ENCODE data around the gene POLR2J. TPM values are rescaled to one million over a fixed set of nuclear protein-coding genes. Genes with fewer than 3 reads are reported as not detected.
"Not testable (repeated sequence)": the region's sequence is repeated elsewhere in the genome, so short reads cannot be mapped to it uniquely, and the experiment has no call there.

Gene POLR2J
- total RNA-seq, result 10 to 100 TPM; 15.4 to 26.6 (median 18.3) TPM

GRCh38 chr7:102478314-102479208 is at the start of gene POLR2J:
POLR2J (minus strand) TSS chr7:102478922; CDS start chr7:102478860, 62 bp downstream.
- DNase-seq (ENCODE audit: low spot score) (peak; percentile 69), ATAC-seq (ENCODE audit: low FRiP score) (peak; percentile 90)

- ATAC-seq (ENCODE audit: low FRiP score), result not testable (repeated sequence)
Observed at GRCh38 chr7:102527822-102528793, 49.4 kb upstream of the POLR2J start.

GRCh38 chr7:102527182-102527581 is 48.5 kb upstream of the POLR2J start:
- DNase-seq (ENCODE audit: low spot score); ATAC-seq (ENCODE audit: low FRiP score): not testable (repeated sequence)

More at GRCh38 chr7:102527822-102528793, 49.4 kb upstream of the POLR2J start:
- DNase-seq (ENCODE audit: low spot score), result not testable (repeated sequence)

- not testable (repeated sequence) for DNase-seq (ENCODE audit: low spot score); ATAC-seq (ENCODE audit: low FRiP score)
Observed at GRCh38 chr7:102524803-102525202, 46.1 kb upstream of the POLR2J start.

GRCh38 chr7:102520797-102521196 is 42.1 kb upstream of the POLR2J start:
- not testable (repeated sequence) for ATAC-seq (ENCODE audit: low FRiP score); DNase-seq (ENCODE audit: low spot score)

- ATAC-seq (ENCODE audit: low FRiP score), result peak; percentile 92
- not testable (repeated sequence) for DNase-seq (ENCODE audit: low spot score)
Observed at GRCh38 chr7:102517550-102518147, 38.9 kb upstream of the POLR2J start, which contains the start of gene RASA4B. RASA4B (minus strand) TSS chr7:102517777; CDS start chr7:102517710, 67 bp downstream.

- ATAC-seq (ENCODE audit: low FRiP score); DNase-seq (ENCODE audit: low spot score): not testable (repeated sequence)
Observed at GRCh38 chr7:102516951-102517350, 38.2 kb upstream of the POLR2J start.

- DNase-seq (ENCODE audit: low spot score); ATAC-seq (ENCODE audit: low FRiP score): not testable (repeated sequence)
Observed at GRCh38 chr7:102515889-102516288, 37.2 kb upstream of the POLR2J start.

- not testable (repeated sequence) for ATAC-seq (ENCODE audit: low FRiP score); DNase-seq (ENCODE audit: low spot score)
Observed at GRCh38 chr7:102514881-102515721, 36.4 kb upstream of the POLR2J start.

- DNase-seq (ENCODE audit: low spot score) (peak; percentile 17), ATAC-seq (ENCODE audit: low FRiP score) (peak; percentile 12)
Observed at GRCh38 chr7:102512642-102513221, 34.0 kb upstream of the POLR2J start.

GRCh38 chr7:102511860-102512522 is 33.3 kb upstream of the POLR2J start:
- ATAC-seq (ENCODE audit: low FRiP score), result peak; percentile 71
- DNase-seq (ENCODE audit: low spot score), result not testable (repeated sequence)

- not testable (repeated sequence) for ATAC-seq (ENCODE audit: low FRiP score); DNase-seq (ENCODE audit: low spot score)
Observed at GRCh38 chr7:102510575-102510974, 31.9 kb upstream of the POLR2J start.

- DNase-seq (ENCODE audit: low spot score), result peak; percentile 20
- ATAC-seq (ENCODE audit: low FRiP score), result not testable (repeated sequence)
Observed at GRCh38 chr7:102507410-102508088, 28.8 kb upstream of the POLR2J start.

- DNase-seq (ENCODE audit: low spot score), result not testable (repeated sequence)
- ATAC-seq (ENCODE audit: low FRiP score), result peak; percentile 61
Observed at GRCh38 chr7:102505298-102506185, 26.8 kb upstream of the POLR2J start.

- not testable (repeated sequence) for DNase-seq (ENCODE audit: low spot score); ATAC-seq (ENCODE audit: low FRiP score)
Observed at GRCh38 chr7:102503141-102503540, 24.4 kb upstream of the POLR2J start.

- ATAC-seq (ENCODE audit: low FRiP score); DNase-seq (ENCODE audit: low spot score): not testable (repeated sequence)
Observed at GRCh38 chr7:102498321-102498720, 19.6 kb upstream of the POLR2J start.

Measured in omental fat pad (tissue), 4 donors.